HT1080 (cell line): ENCODE results near the gene RMI2. TPM values are rescaled to one million over a fixed set of nuclear protein-coding genes. Genes with fewer than 3 reads are reported as not detected.

Experiments
- DNase-seq: peaks from one replicate; pipeline ENCODE4 v3.0.0-alpha.2; 2015; ENCODE audit warnings: low read depth
- small RNA-seq: library from RNA; depleted of rRNA; stranded (forward); fragments of <200 nt; gene quantifications from one replicate; pipeline ENCODE3, GENCODE V24; 2014
- total RNA-seq: library from RNA; depleted of rRNA; stranded (reverse); fragments of >200 nt; shearing (Covaris generic); gene quantifications from 2 replicates; pipeline ENCODE4 v1.2.3, GENCODE V29; 2014; rRNA removed

RMI2 gene
- total RNA-seq, 1 experiment from 2014 or later: 14.2 TPM

- peak; percentile 52 for DNase-seq
These were observed 51.2 kb downstream of the RMI2 start for GRCh38 chr16:11396241-11397048.

- DNase-seq: no peak
These were observed 52.9 kb downstream of the RMI2 start for GRCh38 chr16:11398136-11398535.

- DNase-seq: no peak
These were observed 53.6 kb downstream of the RMI2 start for GRCh38 chr16:11398851-11399250.

- no peak for DNase-seq
These were observed 54.1 kb downstream of the RMI2 start for GRCh38 chr16:11399261-11399831.

- DNase-seq: no peak
These were observed 54.8 kb downstream of the RMI2 start for GRCh38 chr16:11400076-11400475.

Small RNA genes within 50 kb of the gene (small RNA-seq; reads per million reads assigned to genes)
- not detected for gene AC099489.2
- not detected for gene MIR548H2
- not detected for gene RF00019

Other genes with a start within 250 kb of the RMI2 start
- gene SOCS1, start 89.3 kb upstream of the RMI2 start, total RNA-seq: 1.7 and 2.3 TPM in 2 replicates
- not detected in 2 replicates for gene TNP2, start 76.1 kb upstream of the RMI2 start, total RNA-seq
- gene PRM3, start 71.8 kb upstream of the RMI2 start, total RNA-seq: not detected in 2 replicates
- not detected in 2 replicates for gene PRM2, start 69.0 kb upstream of the RMI2 start, total RNA-seq
- gene PRM1, start 64.1 kb upstream of the RMI2 start, total RNA-seq: not detected in 2 replicates
- 19.9 and 29.8 TPM in 2 replicates for gene LITAF, start 241.5 kb downstream of the RMI2 start, total RNA-seq